Naive B cell (primary cell): Measurements from ENCODE around the gene ASZ1. TPM values are rescaled to one million over a fixed set of nuclear protein-coding genes. Genes with fewer than 3 reads are reported as not detected.

Experiments used
- ATAC-seq, 2 donors: fragments of 150-1000 bp; cut with Tn5 transposase; 2 replicates each; pipeline ENCODE4 v1.10.0; 2021; ENCODE audit warnings: low read depth in 2 of 2, mild to moderate bottlenecking in 2 of 2, moderate library complexity in 2 of 2
- DNase-seq: peaks from one replicate; pipeline ENCODE4 v3.0.0; 2022
- H3K27ac Mint-ChIP-seq, 6 donors: one replicate each; pipeline ENCODE4 v1.8.0; 2020 to 2022; ENCODE audit warnings: mild to moderate bottlenecking in 6 of 6, mixed read lengths in 6 of 6, moderate library complexity in 5 of 6, inconsistent platforms in 2 of 6
- H3K27me3 Mint-ChIP-seq, 3 donors: one replicate each; pipeline ENCODE4 v1.8.0; 2021 to 2022; ENCODE audit warnings: mixed read lengths in 3 of 3, mild to moderate bottlenecking in 1 of 3
- H3K36me3 Mint-ChIP-seq, 2 donors: one replicate each; pipeline ENCODE4 v1.8.0; 2020 to 2022; ENCODE audit warnings: mixed read lengths in 2 of 2, inconsistent platforms in 1 of 2, mild to moderate bottlenecking in 1 of 2
- H3K4me1 Mint-ChIP-seq, 3 donors: one replicate each; pipeline ENCODE4 v1.8.0; 2020 to 2022; ENCODE audit warnings: mixed read lengths in 3 of 3, inconsistent platforms in 1 of 3, mild to moderate bottlenecking in 1 of 3, moderate library complexity in 1 of 3
- H3K4me3 Mint-ChIP-seq, 8 donors: one replicate each; pipeline ENCODE4 v1.8.0; 2020 to 2022; ENCODE audit warnings: mild to moderate bottlenecking in 8 of 8, mixed read lengths in 8 of 8, moderate library complexity in 8 of 8, inconsistent platforms in 2 of 8
- H3K9me3 Mint-ChIP-seq, 7 donors: one replicate each; pipeline ENCODE4 v1.8.0; 2020 to 2022; ENCODE audit warnings: mixed read lengths in 7 of 7, mild to moderate bottlenecking in 5 of 7, inconsistent platforms in 2 of 7, moderate library complexity in 1 of 7
- polyA plus RNA-seq, 6 donors: library from polyadenylated mRNA; unstranded; fragments of 300-500 nt; fragmentation: Illumina TruSeq; gene quantifications; one replicate each; pipeline ENCODE4 v1.2.3, GENCODE V29; 2021; ENCODE audit warnings: low read depth in 6 of 6

ASZ1 gene
- polyA plus RNA-seq, 6 donors from 2014 or later = not detected

GRCh38 chr7:117347962-117348672 lies 79.2 kb downstream of the ASZ1 start:
- Mint-ChIP-seq H3K4me3 (no peak overlapping the region), H3K27me3 (peaks cover 0 to 8% (median 8%) of the 10 kb centered on the region in 3 donors), H3K4me1 (no peaks in the 10 kb centered on the region), H3K27ac (no peak overlapping the region), H3K9me3 (peaks cover 0 to 6% (median 0%) of the 10 kb centered on the region in 7 donors), H3K36me3 (no peaks in the 10 kb centered on the region)
- ATAC-seq (no peak), DNase-seq (no peak)

GRCh38 chr7:117347480-117347879 lies 79.8 kb downstream of the ASZ1 start:
- H3K9me3 Mint-ChIP-seq = peaks cover 0 to 8% (median 3%) of the 10 kb centered on the region in 7 donors

GRCh38 chr7:117346161-117346560 lies 81.1 kb downstream of the ASZ1 start:
- Mint-ChIP-seq H3K4me1 (no peaks in the 10 kb centered on the region), H3K36me3 (no peaks in the 10 kb centered on the region), H3K27ac (no peak overlapping the region), H3K4me3 (no peak overlapping the region), H3K9me3 (peaks cover 0 to 8% (median 3%) of the 10 kb centered on the region in 7 donors), H3K27me3 (peaks cover 0 to 8% (median 8%) of the 10 kb centered on the region in 3 donors)
- DNase-seq (no peak), ATAC-seq (no peak)

More at GRCh38 chr7:117347480-117347879, 79.8 kb downstream of the ASZ1 start:
- Mint-ChIP-seq H3K4me1 (no peaks in the 10 kb centered on the region), H3K27ac (no peak overlapping the region), H3K27me3 (peaks cover 0 to 8% (median 8%) of the 10 kb centered on the region in 3 donors), H3K4me3 (no peak overlapping the region), H3K36me3 (no peaks in the 10 kb centered on the region)
- DNase-seq = no peak
- no peak for ATAC-seq

- DNase-seq (no peak), ATAC-seq (no peak)
- Mint-ChIP-seq H3K4me1 (no peaks in the 10 kb centered on the region), H3K27me3 (no peaks in the 10 kb centered on the region), H3K27ac (no peak overlapping the region), H3K36me3 (no peaks in the 10 kb centered on the region), H3K9me3 (peaks cover 0 to 7% (median 2%) of the 10 kb centered on the region in 7 donors), H3K4me3 (no peak overlapping the region)
These were observed 89.3 kb downstream of the ASZ1 start for GRCh38 chr7:117338020-117338419.

DNA sequence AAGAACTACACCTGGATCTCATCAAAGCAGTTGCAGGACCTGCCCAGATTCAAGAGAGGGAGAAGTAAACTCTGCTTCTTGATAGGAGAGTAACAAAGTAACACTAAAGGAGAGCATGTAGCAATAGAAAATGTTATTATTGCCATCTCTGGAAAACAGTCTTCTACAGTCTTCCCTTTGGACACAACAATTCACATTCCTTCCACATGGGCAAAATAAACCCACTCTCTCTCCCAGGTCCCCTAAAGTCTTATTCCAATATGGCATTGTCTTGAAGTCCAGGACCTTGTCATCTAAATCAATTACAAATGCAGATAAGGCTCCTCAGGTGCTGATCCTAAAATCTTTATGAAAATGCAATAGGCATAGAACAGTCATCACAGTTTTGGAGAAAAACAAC lies 94.1 kb downstream of the ASZ1 start:
- ATAC-seq (no peak), DNase-seq (no peak)
- Mint-ChIP-seq H3K27me3 (no peaks in the 10 kb centered on the region), H3K9me3 (peaks cover 0 to 26% (median 10%) of the 10 kb centered on the region in 7 donors), H3K36me3 (no peaks in the 10 kb centered on the region), H3K27ac (no peak overlapping the region), H3K4me1 (no peaks in the 10 kb centered on the region), H3K4me3 (no peak overlapping the region)

GRCh38 chr7:117332031-117332430 lies 95.3 kb downstream of the ASZ1 start:
- H3K4me1 Mint-ChIP-seq = no peaks in the 10 kb centered on the region

DNA sequence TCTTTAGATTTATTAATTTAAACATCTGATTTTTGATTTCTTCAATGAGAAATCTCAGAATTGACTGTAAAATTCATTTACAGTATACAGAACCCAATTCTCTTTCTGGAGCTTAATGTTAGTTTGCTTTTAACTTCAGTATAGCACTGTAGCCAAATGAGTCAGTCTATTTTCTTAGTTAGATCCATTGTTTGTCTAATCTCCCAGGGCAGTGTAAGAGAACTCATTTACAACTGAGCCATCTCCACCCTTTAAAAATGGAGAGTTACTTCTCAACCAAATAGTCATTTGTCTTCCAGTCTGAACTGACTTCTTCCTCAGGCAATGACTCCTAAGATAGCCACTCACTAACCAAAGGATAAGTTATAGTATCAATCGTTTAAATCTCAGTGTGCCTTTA lies 101.5 kb downstream of the ASZ1 start:
- peaks cover 0 to 6% of the 10 kb centered on the region in 2 donors for H3K36me3 Mint-ChIP-seq
- no peak overlapping the region for H3K27ac Mint-ChIP-seq
- DNase-seq (no peak), ATAC-seq (no peak)
- no peak overlapping the region for H3K4me3 Mint-ChIP-seq
- peaks cover 0 to 5% (median 5%) of the 10 kb centered on the region in 3 donors for H3K4me1 Mint-ChIP-seq
- H3K9me3 Mint-ChIP-seq = peaks cover 1 to 38% (median 6%) of the 10 kb centered on the region in 7 donors
- peaks cover 38 to 59% (median 57%) of the 10 kb centered on the region in 3 donors for H3K27me3 Mint-ChIP-seq

More at GRCh38 chr7:117332031-117332430, 95.3 kb downstream of the ASZ1 start:
- DNase-seq (no peak), ATAC-seq (no peak)
- Mint-ChIP-seq H3K9me3 (peaks cover 0 to 32% (median 8%) of the 10 kb centered on the region in 7 donors), H3K27me3 (peaks cover 0 to 3% (median 0%) of the 10 kb centered on the region in 3 donors), H3K4me3 (no peak overlapping the region), H3K36me3 (no peaks in the 10 kb centered on the region), H3K27ac (no peak overlapping the region)

DNA sequence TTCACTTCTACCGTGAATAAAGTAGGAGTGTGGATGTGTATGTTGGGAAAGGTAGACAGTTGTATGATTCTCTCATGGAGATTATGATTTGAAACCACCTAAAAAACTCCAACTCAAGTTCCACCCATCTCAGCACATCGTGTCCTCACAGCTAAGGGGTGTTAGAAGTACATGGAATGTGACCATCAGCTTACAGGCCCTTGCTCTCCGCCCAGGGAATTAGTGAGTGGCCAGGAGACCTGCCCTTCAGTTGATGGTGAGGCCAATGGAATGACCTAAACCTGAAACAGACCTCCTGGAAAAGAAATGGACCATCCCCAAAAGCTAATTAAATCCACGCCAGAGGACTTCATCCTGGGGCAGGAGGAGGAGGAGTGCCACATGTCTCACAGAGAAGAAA lies 102.3 kb downstream of the ASZ1 start:
- ATAC-seq (no peak), DNase-seq (no peak)
- Mint-ChIP-seq H3K4me3 (no peak overlapping the region), H3K27me3 (peaks cover 44 to 67% (median 66%) of the 10 kb centered on the region in 3 donors), H3K9me3 (peaks cover 2 to 33% (median 5%) of the 10 kb centered on the region in 7 donors), H3K27ac (no peak overlapping the region), H3K36me3 (peaks cover 0 to 6% of the 10 kb centered on the region in 2 donors), H3K4me1 (peaks cover 0 to 5% (median 5%) of the 10 kb centered on the region in 3 donors)

- DNase-seq (no peak), ATAC-seq (no peak)
- no peak overlapping the region for H3K4me3 Mint-ChIP-seq
- no peak overlapping the region for H3K27ac Mint-ChIP-seq
- H3K9me3 Mint-ChIP-seq = peaks cover 2 to 33% (median 6%) of the 10 kb centered on the region in 7 donors
- peaks cover 0 to 6% of the 10 kb centered on the region in 2 donors for H3K36me3 Mint-ChIP-seq
- peaks cover 0 to 5% (median 5%) of the 10 kb centered on the region in 3 donors for H3K4me1 Mint-ChIP-seq
- peaks cover 47 to 70% (median 69%) of the 10 kb centered on the region in 3 donors for H3K27me3 Mint-ChIP-seq
These were observed 103.2 kb downstream of the ASZ1 start for GRCh38 chr7:117323851-117324711.

DNA sequence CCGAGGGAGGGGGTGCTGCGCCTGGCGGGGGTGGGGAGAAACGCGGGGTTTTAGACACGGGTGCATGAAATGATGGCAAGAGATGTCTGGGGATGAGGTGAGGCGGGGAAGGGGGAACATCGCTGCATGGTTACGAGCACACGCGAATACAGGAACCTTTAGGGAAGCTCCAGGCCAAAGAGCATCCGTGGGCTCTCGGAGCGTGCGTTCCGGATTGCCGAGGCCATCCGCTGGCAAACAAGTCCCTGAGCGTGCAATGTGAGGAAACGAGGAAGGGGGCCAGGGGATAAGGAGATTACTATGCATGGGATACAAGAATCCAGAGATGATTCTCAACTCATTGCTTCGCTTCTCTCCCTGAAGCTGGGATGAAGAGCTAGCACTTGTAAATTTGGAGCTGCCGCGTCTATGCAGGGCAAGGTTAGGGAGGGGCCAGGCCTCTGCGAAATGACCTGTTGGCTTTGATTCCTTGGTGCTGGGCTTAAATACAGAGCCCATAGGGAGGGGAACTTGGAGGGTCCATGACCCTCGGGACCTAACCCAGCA lies 103.9 kb downstream of the ASZ1 start:
- Mint-ChIP-seq H3K36me3 (peaks cover 0 to 6% of the 10 kb centered on the region in 2 donors), H3K27ac (no peak overlapping the region), H3K9me3 (peaks cover 0 to 28% (median 6%) of the 10 kb centered on the region in 7 donors), H3K4me3 (no peak overlapping the region), H3K27me3 (peaks cover 47 to 70% (median 69%) of the 10 kb centered on the region in 3 donors), H3K4me1 (peaks cover 0 to 5% (median 5%) of the 10 kb centered on the region in 3 donors)
- ATAC-seq = no peak
- DNase-seq = no peak

- ATAC-seq = no peak
- Mint-ChIP-seq H3K27me3 (peaks cover 47 to 70% (median 69%) of the 10 kb centered on the region in 3 donors), H3K27ac (no peak within 1 kb of the TSS), H3K4me1 (peaks cover 0 to 5% (median 5%) of the 10 kb centered on the region in 3 donors), H3K4me3 (peak within 1 kb of the TSS in 1 of 8 donors; percentile 70), H3K9me3 (peaks cover 0 to 28% (median 6%) of the 10 kb centered on the region in 7 donors), H3K36me3 (peaks cover 0 to 6% of the 10 kb centered on the region in 2 donors)
- DNase-seq = no peak
These were observed 104.5 kb downstream of the ASZ1 start, which contains the start of gene WNT2 for GRCh38 chr7:117322741-117323304. TSS of gene WNT2 (minus strand) at chr7:117323058. CDS start at chr7:117322989, 69 bp downstream.

GRCh38 chr7:117320523-117320922 lies 106.8 kb downstream of the ASZ1 start:
- Mint-ChIP-seq H3K9me3 (peaks cover 0 to 9% (median 6%) of the 10 kb centered on the region in 7 donors), H3K27ac (no peak overlapping the region), H3K4me1 (peaks cover 0 to 5% (median 5%) of the 10 kb centered on the region in 3 donors), H3K36me3 (peaks cover 0 to 6% of the 10 kb centered on the region in 2 donors), H3K4me3 (no peak overlapping the region), H3K27me3 (peaks cover 41 to 59% (median 54%) of the 10 kb centered on the region in 3 donors)
- DNase-seq = no peak
- no peak for ATAC-seq

DNA sequence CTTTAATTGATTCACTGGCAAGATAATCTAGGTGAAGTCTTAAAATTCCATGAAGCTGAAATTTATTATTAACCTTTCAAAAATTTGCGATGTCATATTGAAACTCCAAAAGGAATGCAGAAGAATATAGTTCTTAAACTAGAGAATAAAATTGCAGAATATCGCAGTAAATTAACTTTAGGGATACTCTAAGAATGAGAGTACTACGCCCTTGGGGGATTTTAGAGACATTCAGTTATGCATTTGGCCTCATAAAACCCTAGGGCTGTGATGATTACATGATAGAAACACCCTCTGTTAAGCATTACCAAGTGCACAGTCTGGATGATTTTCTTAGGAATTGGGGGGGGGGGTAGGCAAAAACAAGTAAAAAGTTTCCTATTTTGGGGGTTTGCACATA lies 108.1 kb downstream of the ASZ1 start:
- DNase-seq = no peak
- no peak overlapping the region for H3K4me3 Mint-ChIP-seq
- no peak overlapping the region for H3K27ac Mint-ChIP-seq
- ATAC-seq = no peak
- H3K4me1 Mint-ChIP-seq = peaks cover 0 to 5% (median 5%) of the 10 kb centered on the region in 3 donors
- H3K27me3 Mint-ChIP-seq = peaks cover 31 to 52% (median 42%) of the 10 kb centered on the region in 3 donors
- H3K9me3 Mint-ChIP-seq = peaks cover 0 to 9% (median 6%) of the 10 kb centered on the region in 7 donors
- peaks cover 0 to 6% of the 10 kb centered on the region in 2 donors for H3K36me3 Mint-ChIP-seq
